ENCODE measurements around the gene GPR42.
"Not testable (repeated sequence)": the region's sequence is repeated elsewhere in the genome, so short reads cannot be mapped to it uniquely, and the experiment has no call there.

GPR42 gene

DNA sequence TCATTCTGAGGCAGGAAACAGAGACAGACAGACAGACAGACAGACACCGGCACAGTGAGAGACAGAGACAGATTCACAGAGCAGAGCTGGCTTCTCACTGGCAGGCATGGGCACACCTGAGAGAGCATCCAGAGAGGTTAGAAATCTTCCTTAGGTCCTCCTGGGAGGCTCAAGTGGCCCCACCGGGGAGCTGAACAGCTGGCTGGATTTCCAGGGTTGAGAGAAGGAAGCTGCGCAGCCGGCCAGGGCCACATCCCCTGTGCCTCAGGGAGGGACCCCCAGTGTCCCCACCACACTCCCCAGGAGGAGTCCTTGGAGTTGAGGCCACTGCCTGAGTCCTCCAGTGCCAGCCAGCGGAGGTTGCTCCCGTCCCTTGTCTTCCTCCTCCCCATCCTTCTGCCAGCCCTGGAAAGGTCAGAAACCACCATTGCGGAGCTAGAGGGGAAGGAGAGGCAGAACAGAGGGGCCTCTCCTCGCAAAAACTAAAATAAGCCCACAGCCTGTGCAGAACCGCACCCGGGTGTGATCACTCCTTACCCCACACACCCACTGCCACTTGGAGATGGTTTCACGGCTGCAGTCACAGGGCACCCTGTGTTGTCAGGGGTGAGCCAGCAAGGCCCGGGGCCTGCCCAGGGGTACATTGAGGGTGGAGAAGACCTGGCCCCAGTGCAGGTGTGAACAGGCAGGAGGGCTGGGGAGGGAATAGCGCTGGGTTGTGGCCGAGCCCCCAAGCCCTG, 8.4 kb upstream of the GPR42 start:
- no peak for DNase-seq (ENCODE audit: low read depth in 2 of 2)

DNA sequence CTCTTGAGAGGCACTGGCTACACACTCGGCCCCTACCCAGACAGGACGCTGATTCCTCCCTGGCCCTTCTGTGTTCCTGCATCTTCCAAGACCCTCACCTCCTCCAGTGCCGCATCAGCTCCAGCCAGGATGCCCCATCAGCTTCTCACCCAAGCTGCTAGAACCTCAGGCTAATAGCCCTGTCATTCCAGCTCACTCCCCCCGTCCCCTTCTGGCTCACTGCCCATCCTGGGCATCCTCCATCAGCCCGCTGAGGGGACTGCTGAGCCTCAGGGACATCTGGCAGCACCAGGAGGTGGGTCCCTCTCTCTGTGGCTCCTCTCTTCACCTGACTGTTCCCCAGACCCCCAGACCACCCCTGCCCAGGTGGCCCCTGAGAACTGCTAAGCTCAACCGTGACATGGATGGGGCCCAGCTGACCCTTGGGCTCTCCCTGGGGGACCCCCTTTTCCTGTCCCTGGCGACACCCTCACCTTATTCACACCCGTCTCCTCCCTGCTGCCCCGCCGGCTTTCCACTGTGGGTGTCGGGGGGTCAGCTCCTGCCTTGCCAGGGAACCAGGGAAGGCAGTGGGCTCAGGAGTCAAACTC, 7.8 kb upstream of the GPR42 start:
- DNase-seq (ENCODE audit: low read depth in 2 of 2): no peak

GRCh38 chr19:35363711-35364425, 7.0 kb upstream of the GPR42 start:
- no peak for DNase-seq (ENCODE audit: low read depth in 2 of 2)

- no peak for DNase-seq (ENCODE audit: low read depth in 2 of 2)
Observed at GRCh38 chr19:35365303-35365702, 5.6 kb upstream of the GPR42 start.

DNA sequence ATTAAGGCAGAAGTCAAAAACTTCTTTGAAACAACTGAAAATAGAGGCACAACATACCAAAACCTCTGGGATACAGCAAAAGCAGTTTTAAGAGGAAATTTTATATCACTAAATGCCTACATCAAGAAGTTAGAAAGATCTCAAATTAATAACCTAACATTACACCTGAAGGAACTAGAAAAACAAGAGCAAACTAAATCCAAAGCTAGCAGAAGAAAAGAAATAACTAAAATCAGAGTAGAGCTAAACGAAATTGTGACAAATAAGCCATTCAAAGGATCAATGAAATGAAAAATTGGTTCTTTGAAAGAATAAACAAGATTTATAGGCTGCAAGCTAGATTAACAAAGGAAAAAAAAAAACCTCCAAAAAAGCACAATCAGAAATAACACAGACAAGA, 2.5 kb upstream of the GPR42 start:
- DNase-seq (ENCODE audit: low read depth in 2 of 2): no peak

GRCh38 chr19:35369522-35369921, 1.3 kb upstream of the GPR42 start:
- DNase-seq (ENCODE audit: low read depth in 2 of 2): no peak

DNA sequence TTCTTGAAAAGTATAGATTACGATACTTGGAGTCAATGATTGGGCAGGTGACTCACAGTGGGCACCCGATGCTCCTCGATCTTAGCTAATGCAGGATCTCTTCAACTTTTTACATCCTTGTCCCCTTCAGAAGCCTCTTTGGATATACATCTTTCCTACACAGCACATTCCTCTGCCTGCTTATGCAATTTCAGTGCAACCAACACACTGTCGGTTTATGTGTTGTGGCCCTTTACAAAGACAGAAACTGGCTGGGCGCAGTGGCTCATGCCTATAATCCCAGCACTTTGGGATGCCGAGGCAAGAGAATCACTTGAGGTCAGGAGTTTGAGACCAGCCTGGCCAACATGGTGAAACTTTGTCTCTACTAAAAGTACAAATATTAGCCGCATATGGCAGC, 2.6 kb downstream of the GPR42 start:
- no peak for DNase-seq (ENCODE audit: low read depth in 2 of 2)

DNA sequence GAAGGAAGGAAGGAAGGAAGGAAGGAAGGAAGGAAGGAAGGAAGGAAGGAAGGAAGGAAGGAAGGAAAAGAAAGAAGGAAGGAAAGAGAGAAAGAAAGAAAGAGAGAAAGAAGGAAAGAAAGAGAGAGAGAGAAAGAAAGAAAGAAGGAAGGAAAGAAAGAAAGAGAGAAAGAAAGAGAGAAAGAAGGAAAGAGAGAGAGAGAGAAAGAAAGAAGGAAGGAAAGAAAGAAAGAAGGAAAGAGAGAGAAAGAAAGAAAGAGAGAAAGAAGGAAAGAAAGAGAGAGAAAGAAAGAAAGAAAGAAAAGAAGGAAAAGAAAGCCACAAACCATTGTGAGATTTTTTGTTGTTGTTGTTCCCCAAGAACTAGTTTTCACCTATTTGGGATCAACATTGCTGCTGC, 3.2 kb downstream of the GPR42 start:
- not testable (repeated sequence) for DNase-seq (ENCODE audit: low read depth in 2 of 2)

DNA sequence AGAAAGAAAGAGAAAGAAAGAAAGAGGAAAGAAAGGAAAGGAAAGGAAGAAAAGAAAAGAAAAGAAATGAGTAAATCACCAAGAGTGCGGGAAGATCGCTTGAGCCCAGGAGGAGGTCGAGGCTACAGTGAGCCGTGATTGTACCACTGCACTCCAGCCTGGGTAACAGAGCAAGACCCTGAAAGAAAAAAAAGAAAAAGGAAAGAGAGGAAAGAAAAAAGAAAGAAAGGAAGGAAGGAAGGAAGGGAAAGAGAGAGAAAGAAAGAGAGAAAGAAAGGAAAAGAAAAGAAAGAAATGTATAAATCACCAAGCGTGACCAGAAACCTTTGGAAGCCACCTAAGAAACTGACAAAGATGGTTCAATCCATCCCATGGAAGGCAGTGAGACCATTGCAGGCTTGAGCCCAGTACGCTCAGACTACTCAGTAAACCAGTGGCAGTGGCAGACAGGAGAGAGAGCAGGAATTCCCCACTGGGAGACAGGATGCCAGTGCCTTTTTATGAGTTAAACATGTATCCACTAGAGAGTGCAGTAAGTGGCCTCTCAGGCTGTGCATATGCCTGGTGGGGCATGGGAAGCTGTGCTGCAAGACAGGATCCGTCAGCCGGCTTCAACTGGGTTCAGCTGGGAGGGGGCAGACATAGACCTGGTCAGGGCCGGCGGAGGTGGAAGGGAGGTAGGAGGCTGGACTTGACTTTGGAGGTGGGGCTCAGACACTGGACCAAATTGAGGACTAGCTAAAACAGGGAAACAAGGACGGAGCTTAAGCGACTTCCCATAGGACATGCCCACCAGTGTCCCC, 4.8 kb downstream of the GPR42 start:
- DNase-seq (ENCODE audit: low read depth in 2 of 2): no peak

DNA sequence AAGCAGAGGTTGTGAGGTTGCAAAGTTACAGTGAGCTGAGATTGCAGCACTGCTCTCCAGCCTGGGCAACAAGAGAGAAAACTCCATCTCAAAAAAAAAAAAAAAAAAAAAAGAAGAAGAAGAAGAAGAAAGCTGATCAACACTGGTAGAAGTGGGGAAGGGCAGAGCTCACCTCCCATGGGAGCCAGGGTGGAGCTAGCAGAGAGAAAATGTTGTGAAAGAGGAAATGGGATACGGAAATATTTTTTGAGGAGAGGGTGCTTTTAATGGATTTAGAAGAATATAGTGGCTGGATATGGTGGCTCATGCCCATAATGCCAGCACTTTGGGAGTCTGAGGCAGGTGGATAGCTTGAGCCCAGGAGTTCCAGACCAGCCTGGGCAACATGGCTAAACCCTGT, 6.8 kb downstream of the GPR42 start:
- no peak for DNase-seq (ENCODE audit: low read depth in 2 of 2)

DNA sequence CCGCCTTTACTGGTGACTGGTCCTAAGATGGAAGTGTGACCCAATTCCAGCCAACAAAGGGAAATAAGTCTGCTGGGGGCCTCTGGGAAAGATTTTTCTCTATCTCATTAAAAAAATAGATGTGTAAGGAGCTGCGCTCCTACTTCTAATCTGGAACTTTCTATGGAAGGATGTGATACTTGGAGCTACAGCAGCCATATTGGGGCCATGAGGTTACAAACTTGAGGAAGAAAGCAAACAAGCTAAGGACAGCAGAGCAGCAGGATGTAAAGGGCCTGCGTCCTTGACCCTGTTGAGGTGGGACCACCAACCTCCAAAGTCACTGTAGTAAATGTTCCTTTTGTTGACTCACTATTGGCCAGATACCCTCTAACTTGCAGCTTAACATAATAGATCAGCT, 7.5 kb downstream of the GPR42 start:
- no peak for DNase-seq (ENCODE audit: low read depth in 2 of 2)

- DNase-seq (ENCODE audit: low read depth in 2 of 2): not testable (repeated sequence)
Observed at GRCh38 chr19:35379545-35379944, 8.7 kb downstream of the GPR42 start.

- no peak for DNase-seq (ENCODE audit: low read depth in 2 of 2)
Observed at GRCh38 chr19:35379992-35380391, 9.1 kb downstream of the GPR42 start.

DNA sequence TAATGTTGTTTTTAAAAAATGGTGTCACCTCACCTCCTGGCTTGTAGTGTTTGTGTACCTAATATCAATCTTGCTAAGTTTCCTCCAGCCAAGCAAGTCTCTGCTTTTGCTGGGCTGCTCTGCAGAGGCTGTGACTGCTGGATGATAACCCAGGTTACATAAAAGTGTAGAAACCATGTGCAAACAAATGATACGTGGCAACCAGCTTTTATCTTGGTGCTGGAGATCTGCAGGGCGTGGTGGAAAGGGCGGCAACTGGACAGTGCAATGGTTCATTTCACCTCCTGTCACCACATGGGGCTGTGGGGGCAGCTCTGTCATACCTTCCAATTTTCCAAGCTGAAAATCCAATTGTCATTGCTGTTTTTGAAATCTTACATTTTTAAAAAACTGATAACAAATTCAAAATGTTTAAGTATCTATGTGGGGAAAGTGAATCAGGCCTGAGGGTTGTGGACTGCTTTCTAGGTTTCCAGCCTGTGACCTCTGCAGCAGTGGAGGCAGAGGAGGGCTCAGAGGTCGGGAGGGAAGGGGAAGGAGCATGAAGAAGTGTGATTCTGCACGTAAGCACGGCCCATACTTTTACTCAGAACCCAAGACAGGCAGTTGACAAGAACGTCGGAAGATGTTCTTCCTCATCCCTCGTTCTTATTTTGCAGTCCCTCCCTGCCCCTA, 9.7 kb downstream of the GPR42 start:
- no peak for DNase-seq (ENCODE audit: low read depth in 2 of 2)

- no peak for DNase-seq (ENCODE audit: low read depth in 2 of 2)
Observed at GRCh38 chr19:35381318-35381717, 10.4 kb downstream of the GPR42 start.

DNA sequence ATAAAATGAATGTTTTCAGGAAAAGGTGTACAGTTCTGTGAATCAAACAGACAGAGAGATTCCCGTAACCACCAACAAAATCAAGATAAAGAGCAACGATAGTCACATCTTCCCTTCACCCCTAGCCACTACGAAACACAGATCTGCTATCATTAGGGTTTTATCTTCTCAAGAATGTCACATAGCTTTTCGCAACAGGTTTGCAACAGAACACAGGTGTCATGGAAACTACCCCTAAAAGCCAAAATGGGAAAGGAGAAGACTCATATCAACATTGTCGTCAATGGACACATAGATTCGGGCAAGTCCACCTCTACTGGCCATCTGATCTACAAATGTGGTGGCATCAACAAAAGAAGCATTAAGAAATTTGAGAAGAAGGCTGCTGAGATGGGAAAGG, 11.1 kb downstream of the GPR42 start:
- no peak for DNase-seq (ENCODE audit: low read depth in 2 of 2)

GRCh38 chr19:35383536-35383935, 12.7 kb downstream of the GPR42 start:
- no peak for DNase-seq (ENCODE audit: low read depth in 2 of 2)

DNA sequence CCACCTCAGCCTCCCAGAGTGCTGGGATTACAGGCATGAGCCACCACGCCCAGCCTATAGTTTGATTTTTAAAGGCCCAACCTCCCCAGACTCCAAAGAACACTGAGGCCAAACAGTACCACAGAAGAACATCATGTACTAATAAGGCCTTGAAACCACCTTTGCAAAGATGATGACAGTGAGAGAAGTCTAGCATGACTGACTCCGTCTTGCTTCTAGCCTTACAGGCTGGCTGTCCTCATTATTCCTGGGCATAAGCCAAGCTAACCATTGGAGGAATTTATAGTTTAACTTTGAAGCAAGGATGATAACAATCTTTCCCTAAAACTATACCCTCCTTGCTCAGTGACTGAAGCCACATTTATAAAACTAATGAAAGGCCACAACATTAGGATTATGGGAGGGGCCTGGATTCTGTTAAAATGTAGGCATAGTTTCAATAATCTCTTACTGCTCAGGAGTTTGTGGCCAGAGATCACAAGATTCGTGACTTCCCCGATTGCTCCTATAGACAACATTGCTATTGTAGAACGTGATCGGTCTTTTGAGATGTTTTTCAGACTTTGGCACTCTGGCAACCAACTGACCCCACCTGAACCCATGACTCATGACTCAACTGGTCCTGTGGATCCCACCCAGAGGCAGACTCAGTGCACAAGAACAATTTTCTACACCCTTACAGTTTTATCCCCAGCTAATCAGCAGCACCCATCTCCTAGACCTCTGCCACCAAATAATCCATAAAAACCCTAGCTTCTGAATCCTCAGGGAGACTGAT, 17.6 kb downstream of the GPR42 start:
- no peak for DNase-seq (ENCODE audit: low read depth in 2 of 2)

DNA sequence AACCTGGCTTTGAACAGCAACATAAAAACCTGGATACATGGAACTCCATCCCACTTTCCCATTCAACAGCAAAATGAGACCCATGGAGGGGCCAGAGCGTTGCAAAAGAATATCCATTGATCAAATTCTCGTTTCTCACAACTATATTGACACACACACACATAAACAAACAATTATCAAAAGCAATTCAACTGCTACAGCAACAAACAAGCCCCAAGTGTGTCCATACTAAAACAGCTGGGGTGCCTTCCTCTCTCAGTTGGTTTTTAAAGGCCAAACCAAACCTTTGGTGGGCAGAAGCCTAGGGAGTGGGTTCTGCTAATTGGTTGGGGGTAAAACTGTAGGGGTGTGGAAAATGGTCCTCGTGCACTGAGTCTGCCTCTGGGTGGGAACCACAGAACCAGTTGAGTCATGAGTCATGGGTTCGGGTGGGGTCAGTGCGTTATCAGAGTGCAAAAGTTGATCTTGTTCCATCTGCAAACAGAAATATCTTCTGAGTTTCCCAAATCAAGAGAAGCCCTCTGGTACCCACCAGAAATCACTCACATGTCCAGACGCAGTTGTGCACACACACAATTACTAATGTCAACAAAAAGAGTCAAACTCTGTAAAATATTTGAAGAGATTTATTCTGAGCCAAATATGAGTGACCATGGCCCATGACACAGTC, 18.5 kb downstream of the GPR42 start:
- DNase-seq (ENCODE audit: low read depth in 2 of 2): no peak
